ENCODE results near the gene DBNDD1.
"Not testable (repeated sequence)": the region's sequence is repeated elsewhere in the genome, so short reads cannot be mapped to it uniquely, and the experiment has no call there.

DBNDD1 gene

GRCh38 chr16:90018652-90019542 lies at the start of gene DBNDD1:
Gene DBNDD1, minus strand, starts transcription at chr16:90019456. Its CDS starts 115 bp downstream, at chr16:90019341.
- DNase-seq: no peak

GRCh38 chr16:90061437-90061836 lies 42.2 kb upstream of the DBNDD1 start:
- DNase-seq: no peak

GRCh38 chr16:90057738-90058173 lies 38.5 kb upstream of the DBNDD1 start:
- no peak for DNase-seq

- not testable (repeated sequence) for DNase-seq
Observed at GRCh38 chr16:90056521-90056920, 37.3 kb upstream of the DBNDD1 start.

GRCh38 chr16:90055371-90055770 lies 36.1 kb upstream of the DBNDD1 start:
- DNase-seq: no peak

- DNase-seq: no peak
Observed at GRCh38 chr16:90054554-90054953, 35.3 kb upstream of the DBNDD1 start.

- no peak for DNase-seq
Observed at GRCh38 chr16:90053902-90054500, 34.7 kb upstream of the DBNDD1 start.

- no peak for DNase-seq
Observed at GRCh38 chr16:90050969-90051368, 31.7 kb upstream of the DBNDD1 start.

- no peak for DNase-seq
Observed at GRCh38 chr16:90048737-90049330, 29.6 kb upstream of the DBNDD1 start.

GRCh38 chr16:90048347-90048722 lies 29.1 kb upstream of the DBNDD1 start:
- DNase-seq: no peak

- DNase-seq: no peak
Observed at GRCh38 chr16:90047714-90048346, 28.6 kb upstream of the DBNDD1 start.

GRCh38 chr16:90046971-90047713 lies 27.9 kb upstream of the DBNDD1 start:
- no peak for DNase-seq

GRCh38 chr16:90046122-90046970 lies 27.1 kb upstream of the DBNDD1 start:
- DNase-seq: no peak

- DNase-seq: no peak
Observed at GRCh38 chr16:90044111-90044551, 24.9 kb upstream of the DBNDD1 start.

GRCh38 chr16:90043526-90043925 lies 24.3 kb upstream of the DBNDD1 start:
- no peak for DNase-seq

- DNase-seq: no peak
Observed at GRCh38 chr16:90042946-90043514, 23.8 kb upstream of the DBNDD1 start.

GRCh38 chr16:90041896-90042473 lies 22.7 kb upstream of the DBNDD1 start:
- DNase-seq: no peak

- DNase-seq: no peak
Observed at GRCh38 chr16:90040152-90041023, 21.1 kb upstream of the DBNDD1 start.

GRCh38 chr16:90037276-90037675 lies 18.0 kb upstream of the DBNDD1 start:
- DNase-seq: no peak

- DNase-seq: no peak
Observed at GRCh38 chr16:90035902-90036301, 16.6 kb upstream of the DBNDD1 start.

Data from activated CD4-positive, alpha-beta T cell treated with anti-CD3 and anti-CD28 coated beads, Interleukin-2, amount 50 U/mL, for 4 hours (primary cell).